Sigmoid colon (tissue), 7 donors: Measurements from ENCODE around the gene POC1B. TPM values are rescaled to one million over a fixed set of nuclear protein-coding genes. Genes with fewer than 3 reads are reported as not detected.
A peak's percentile ranks its signal among the peaks of the same experiment; 100 is the strongest.

Source experiments
- DNase-seq: peaks from one replicate; pipeline ENCODE4 v3.0.0-alpha.2; 2019
- H3K27ac ChIP-seq, 4 donors: fragments of 200-600 bp; sonication (generic); one replicate each; pipeline ENCODE4 v1.5.1; 2016 to 2019; ENCODE audit warnings: mild to moderate bottlenecking in 1 of 4
- H3K27me3 ChIP-seq, 3 donors: fragments of 200-600 bp; sonication (generic); one replicate each; pipeline ENCODE4 v1.5.1; 2019; ENCODE audit warnings: mild to moderate bottlenecking in 1 of 3
- H3K36me3 ChIP-seq, 4 donors: fragments of 200-600 bp; sonication (generic); one replicate each; pipeline ENCODE4 v1.5.1; 2016 to 2019
- H3K4me1 ChIP-seq, 4 donors: fragments of 200-600 bp; sonication (generic); one replicate each; pipeline ENCODE4 v1.5.1; 2017 to 2019
- H3K4me3 ChIP-seq, 4 donors: fragments of 200-600 bp; sonication (generic); one replicate each; pipeline ENCODE4 v1.5.1; 2017 to 2019; ENCODE audit warnings: mild to moderate bottlenecking in 2 of 4, moderate library complexity in 1 of 4
- H3K9me3 ChIP-seq, 4 donors: fragments of 200-600 bp in 3 of 4; sonication (generic) in 3 of 4; one replicate each; pipeline versions ENCODE4 v1.5.1 to v1.6.1; 2013 to 2019
- CTCF ChIP-seq, 4 experiments: fragments of 450-650 bp in 3 of 4; fragments of 200-600 bp in 1 of 4; IDR thresholded peaks; one replicate each; pipeline ENCODE4 v1.5.1; 2016 to 2019; ENCODE audit warnings: antibody characterized with exemption in 4 of 4, mild to moderate bottlenecking in 3 of 4, moderate library complexity in 2 of 4
- EP300 ChIP-seq, 4 donors: sonication (generic); formaldehyde crosslinking; IDR thresholded peaks; one replicate each; pipeline ENCODE4 v1.6.1; 2017; ENCODE audit warnings: antibody characterized with exemption in 4 of 4
- POLR2A ChIP-seq, 2 donors: fragments of 450-650 bp; IDR thresholded peaks; one replicate each; pipeline ENCODE4 v1.6.1; 2016; ENCODE audit warnings: antibody characterized with exemption in 2 of 2, mild to moderate bottlenecking in 2 of 2, moderate library complexity in 2 of 2
- POLR2AphosphoS5 ChIP-seq, 4 donors: sonication (generic); formaldehyde crosslinking; IDR thresholded peaks; one replicate each; pipeline ENCODE4 v1.6.1; 2017; ENCODE audit warnings: antibody characterized with exemption in 4 of 4
- WGBS, 2 donors: extraction: QIAGEN DNeasy Blood & Tissue Kit; methylation state at CpG; one replicate each; pipeline ENCODE4 v1.1.7; 2013; 5-methylcytosine and 5-hydroxymethylcytosine counted together
- intact Hi-C: fragments of 100-400 bp; cut with DNase I; formaldehyde crosslinking; loops from one replicate; pipeline ENCODE4 v1.15.1; 2023
- polyA plus RNA-seq, 3 donors: library from polyadenylated mRNA; stranded (reverse); fragments of 200-250 nt; gene quantifications; one replicate each; pipeline ENCODE4 v1.2.3, GENCODE V29; 2013
- total RNA-seq, 4 donors: library from RNA; depleted of rRNA; stranded (reverse); fragments of >200 nt; gene quantifications; one replicate each; pipeline ENCODE4 v1.1.0, GENCODE V29; 2016
- donor health status: healthy with polysubstance abuse.
- donor health status: Bipolar disorder and iron deficiency.
- donor health status: healthy.

Gene POC1B
- total and polyA plus RNA-seq, 7 donors: 12.5 to 31.7 (median 28.1) TPM

GRCh38 chr12:89537389-89537788 lies 11.5 kb upstream of the POC1B start:
- H3K36me3 ChIP-seq: no peaks in the 10 kb centered on the region
- no peak for DNase-seq
- TF ChIP-seq EP300 (IDR thresholded peaks at IDR 0.05) (no peak), POLR2A (IDR thresholded peaks at IDR 0.05) (no peak), POLR2AphosphoS5 (IDR thresholded peaks at IDR 0.05) (no peak), CTCF (IDR thresholded peaks at IDR 0.05) (no peak)
- no peaks in the 10 kb centered on the region for H3K4me1 ChIP-seq
- WGBS, 2 donors: 19 to 77% methylated on average over 3 of the region's 3 CpGs
- no peaks in the 10 kb centered on the region for H3K9me3 ChIP-seq
- H3K27ac ChIP-seq: no peak overlapping the region
- H3K4me3 ChIP-seq: no peak overlapping the region
- intact Hi-C loops: no loop called here
- H3K27me3 ChIP-seq: no peaks in the 10 kb centered on the region

GRCh38 chr12:89529738-89530137 lies 3.9 kb upstream of the POC1B start:
- 19 to 24% methylated on average over 1 of the region's 1 CpG for WGBS, 2 donors
- peaks cover 0 to 17% (median 5%) of the 10 kb centered on the region in 4 donors for H3K4me1 ChIP-seq
- H3K4me3 ChIP-seq: no peak overlapping the region
- DNase-seq: no peak
- no peak overlapping the region for H3K27ac ChIP-seq
- no peaks in the 10 kb centered on the region for H3K36me3 ChIP-seq
- TF ChIP-seq POLR2AphosphoS5 (IDR thresholded peaks at IDR 0.05) (no peak), CTCF (IDR thresholded peaks at IDR 0.05) (peak in 3 of 4 experiments; percentile 43 to 59 (median 59))
- intact Hi-C loops: loop anchor here (5.0 to 10.0 kb wide), 4 partner anchors 67 to 1385 kb away; partner anchors contain the start of genes CEP290, DUSP6 and TMTC3
- no peaks in the 10 kb centered on the region for H3K27me3 ChIP-seq
- no peaks in the 10 kb centered on the region for H3K9me3 ChIP-seq

GRCh38 chr12:89528434-89528833 lies 2.6 kb upstream of the POC1B start:
- no peaks in the 10 kb centered on the region for H3K9me3 ChIP-seq
- no peak overlapping the region for H3K27ac ChIP-seq
- no peak overlapping the region for H3K4me3 ChIP-seq
- no peak for TF ChIP-seq EP300 (IDR thresholded peaks at IDR 0.05)
- H3K4me1 ChIP-seq: peaks cover 0 to 25% (median 14%) of the 10 kb centered on the region in 4 donors
- intact Hi-C loops: loop anchor here (5.0 to 10.0 kb wide), 4 partner anchors 66 to 1384 kb away; partner anchors contain the start of genes CEP290, DUSP6 and TMTC3
- WGBS, 2 donors: 75 to 85% methylated on average over 4 of the region's 4 CpGs
- no peaks in the 10 kb centered on the region for H3K27me3 ChIP-seq
- no peaks in the 10 kb centered on the region for H3K36me3 ChIP-seq
- DNase-seq: no peak

GRCh38 chr12:89525305-89525823 lies 483 bp downstream of the POC1B start:
- intact Hi-C loops: loop anchor here (2.0 to 10.0 kb wide), 6 partner anchors 55 to 1381 kb away; partner anchors contain the start of genes CEP290, DUSP6 and TMTC3

More at GRCh38 chr12:89525305-89525823, 483 bp downstream of the POC1B start:
- peaks cover 0 to 53% (median 35%) of the 10 kb centered on the region in 4 donors for H3K4me1 ChIP-seq
- no peaks in the 10 kb centered on the region for H3K36me3 ChIP-seq
- H3K27me3 ChIP-seq: no peaks in the 10 kb centered on the region
- 0% methylated on average over 53 of the region's 53 CpGs for WGBS, 2 donors
- no peaks in the 10 kb centered on the region for H3K9me3 ChIP-seq
- TF ChIP-seq POLR2A (IDR thresholded peaks at IDR 0.05): no peak
- TF ChIP-seq EP300 (IDR thresholded peaks at IDR 0.05): no peak
- TF ChIP-seq CTCF (IDR thresholded peaks at IDR 0.05): no peak
- no peak for TF ChIP-seq POLR2AphosphoS5 (IDR thresholded peaks at IDR 0.05)
- H3K4me3 ChIP-seq: peak overlapping the region; percentile 74 to 95 (median 94)
- DNase-seq: peak; percentile 72
- H3K27ac ChIP-seq: peak overlapping the region; percentile 87 to 92 (median 90)
